CD4-positive, alpha-beta T cell (primary cell): ENCODE data around the gene SOHLH1. TPM values are rescaled to one million over a fixed set of nuclear protein-coding genes. Genes with fewer than 3 reads are reported as not detected.

Source experiments
- ATAC-seq: fragments of 200-7000 bp; cut with Tn5 transposase; one replicate; pipeline ENCODE4 v1.10.0; 2022; ENCODE audit warnings: mild to moderate bottlenecking; ENCODE audit not compliant: poor library complexity
- CTCF ChIA-PET: fragments of 350-600 bp; sonication (Branson Sonifier 250); formaldehyde crosslinking; loops from one replicate; lab custom pipeline; 2021; ENCODE audit warnings: antibody characterized with exemption, inconsistent platforms; lab: Charles Lee
- POLR2A ChIA-PET: fragments of 350-600 bp; sonication (Branson Sonifier 250); formaldehyde crosslinking; loops from one replicate; lab custom pipeline; 2021; ENCODE audit warnings: antibody characterized with exemption, inconsistent platforms; lab: Charles Lee
- DNase-seq, 14 experiments: peaks; one replicate each; pipeline ENCODE4 v3.0.0-alpha.2; 2013 to 2020; ENCODE audit warnings: mixed read lengths in 2 of 14
- H3K27ac ChIP-seq, 2 donors: one replicate each; pipeline versions ENCODE4 v1.5.1 to v1.7.0; 2013; ENCODE audit warnings: low read length in 2 of 2, low read depth in 1 of 2, mild to moderate bottlenecking in 1 of 2
- H3K27me3 ChIP-seq, 2 experiments: 1 replicate in 1 of 2; 2 replicates in 1 of 2; pipeline versions ENCODE4 v1.6.1 to v1.7.0; 2013; ENCODE audit warnings: low read length in 2 of 2, control low read depth in 1 of 2, mild to moderate bottlenecking in 1 of 2, moderate library complexity in 1 of 2; ENCODE audit not compliant: insufficient read depth in 2 of 2, control insufficient read depth in 1 of 2
- H3K36me3 ChIP-seq: one replicate; pipeline ENCODE4 v1.6.1; 2013; ENCODE audit warnings: low read length, control low read depth; ENCODE audit not compliant: insufficient read depth
- H3K4me1 ChIP-seq: one replicate; pipeline ENCODE4 v1.6.1; 2013; ENCODE audit warnings: low read length, control low read depth; ENCODE audit not compliant: insufficient read depth
- H3K4me3 ChIP-seq: one replicate; pipeline ENCODE4 v1.5.1; 2013; ENCODE audit warnings: mild to moderate bottlenecking, low read length, moderate library complexity
- H3K9me3 ChIP-seq, 2 experiments: 1 replicate in 1 of 2; 2 replicates in 1 of 2; pipeline versions ENCODE4 v1.6.1 to v1.7.0; 2013; ENCODE audit warnings: low read length in 2 of 2, mild to moderate bottlenecking in 2 of 2, control low read depth in 1 of 2, moderate library complexity in 1 of 2; ENCODE audit not compliant: control insufficient read depth in 1 of 2, insufficient read depth in 1 of 2
- H3K27ac Mint-ChIP-seq: one replicate; pipeline ENCODE4 v1.8.0; 2020; ENCODE audit warnings: mixed read lengths
- H3K27me3 Mint-ChIP-seq: one replicate; pipeline ENCODE4 v1.8.0; 2021; ENCODE audit warnings: mixed read lengths
- H3K36me3 Mint-ChIP-seq: one replicate; pipeline ENCODE4 v1.8.0; 2021; ENCODE audit warnings: low read depth, mixed read lengths
- H3K4me1 Mint-ChIP-seq: one replicate; pipeline ENCODE4 v1.8.0; 2021; ENCODE audit warnings: low read depth, mixed read lengths
- H3K4me3 Mint-ChIP-seq: one replicate; pipeline ENCODE4 v1.8.0; 2020; ENCODE audit warnings: mild to moderate bottlenecking, mixed read lengths
- H3K9me3 Mint-ChIP-seq: one replicate; pipeline ENCODE4 v1.8.0; 2020; ENCODE audit warnings: mixed read lengths
- CTCF ChIP-seq: fragments of 200-600 bp; IDR thresholded peaks from one replicate; pipeline ENCODE4 v1.8.0; 2022; ENCODE audit warnings: antibody characterized with exemption, mild to moderate bottlenecking
- intact Hi-C, 2 experiments: fragments of 100-400 bp; cut with DNase I in 1 of 2; cut with micrococcal nuclease in 1 of 2; formaldehyde crosslinking; loops; one replicate each; pipeline versions ENCODE4 v1.15.1 to v1.9.0; 2023 to 2025; cut with DNase I, micrococcal nuclease
- total RNA-seq, 174 experiments: library from RNA in 2 of 174; stranded (reverse) in 2 of 174; gene quantifications; one replicate each; pipeline ENCODE4 v1.2.3 and lab custom pipeline; 2021 to 2026

Gene SOHLH1
- total RNA-seq, 2 experiments from 2014 or later: not detected

- no peak overlapping the region for H3K27ac ChIP-seq
- H3K36me3 ChIP-seq: no peaks in the 10 kb centered on the region
- Mint-ChIP-seq H3K4me1 (no peaks in the 10 kb centered on the region), H3K9me3 (no peaks in the 10 kb centered on the region), H3K4me3 (no peak overlapping the region), H3K36me3 (no peaks in the 10 kb centered on the region), H3K27me3 (peaks cover 7% of the 10 kb centered on the region), H3K27ac (no peak overlapping the region)
- no peak overlapping the region for H3K4me3 ChIP-seq
- ATAC-seq: no peak
- intact Hi-C loops: no loop called here
- no peaks in the 10 kb centered on the region for H3K4me1 ChIP-seq
- no peaks in the 10 kb centered on the region for H3K9me3 ChIP-seq
- POLR2A ChIA-PET: no interaction called here
- H3K27me3 ChIP-seq: no peaks in the 10 kb centered on the region
- no peak for TF ChIP-seq CTCF
- CTCF ChIA-PET: no interaction called here
- no peak for DNase-seq
Measured at GRCh38 chr9:135744333-135745070, 45.2 kb upstream of the SOHLH1 start.

GRCh38 chr9:135743546-135744332, 44.5 kb upstream of the SOHLH1 start:
- Mint-ChIP-seq H3K27ac (no peak overlapping the region), H3K4me3 (no peak overlapping the region), H3K36me3 (no peaks in the 10 kb centered on the region), H3K9me3 (no peaks in the 10 kb centered on the region), H3K4me1 (no peaks in the 10 kb centered on the region), H3K27me3 (peaks cover 13% of the 10 kb centered on the region)
- CTCF ChIA-PET: no interaction called here
- Histone ChIP-seq H3K4me3 (no peak overlapping the region), H3K27me3 (peaks cover 0 to 6% of the 10 kb centered on the region in 2 experiments), H3K27ac (no peak overlapping the region), H3K9me3 (no peaks in the 10 kb centered on the region), H3K4me1 (no peaks in the 10 kb centered on the region), H3K36me3 (no peaks in the 10 kb centered on the region)
- intact Hi-C loops: no loop called here
- TF ChIP-seq CTCF: no peak
- POLR2A ChIA-PET: no interaction called here
- ATAC-seq: no peak
- DNase-seq: no peak

GRCh38 chr9:135743021-135743420, 43.7 kb upstream of the SOHLH1 start:
- ChIA-PET POLR2A (no interaction called here), CTCF (no interaction called here)

More at GRCh38 chr9:135743021-135743420, 43.7 kb upstream of the SOHLH1 start:
- intact Hi-C loops: no loop called here
- no peak overlapping the region for H3K4me3 ChIP-seq
- peaks cover 3 to 13% of the 10 kb centered on the region in 2 experiments for H3K27me3 ChIP-seq
- no peak overlapping the region for H3K27ac Mint-ChIP-seq
- no peak overlapping the region for H3K27ac ChIP-seq
- H3K9me3 Mint-ChIP-seq: no peaks in the 10 kb centered on the region
- peaks cover 15% of the 10 kb centered on the region for H3K27me3 Mint-ChIP-seq
- TF ChIP-seq CTCF: no peak
- no peaks in the 10 kb centered on the region for H3K4me1 ChIP-seq
- no peaks in the 10 kb centered on the region for H3K9me3 ChIP-seq
- ATAC-seq: no peak
- no peaks in the 10 kb centered on the region for H3K36me3 ChIP-seq
- H3K4me3 Mint-ChIP-seq: no peak overlapping the region
- no peak for DNase-seq
- no peaks in the 10 kb centered on the region for H3K4me1 Mint-ChIP-seq
- H3K36me3 Mint-ChIP-seq: no peaks in the 10 kb centered on the region
